Measurements from ENCODE around the gene APLP1. TPM values are rescaled to one million over a fixed set of nuclear protein-coding genes. Genes with fewer than 3 reads are reported as not detected.
"Not testable (repeated sequence)": the region's sequence is repeated elsewhere in the genome, so short reads cannot be mapped to it uniquely, and the experiment has no call there.

APLP1 gene
- total RNA-seq, 1 experiment from 2014 or later = 13.5 TPM

GRCh38 chr19:35896643-35897040 lies 28.3 kb downstream of the APLP1 start:
- no peak for DNase-seq (ENCODE audit: low read depth, low spot score)
- in situ Hi-C loops (cut with HindIII; ENCODE audit: low pct_unique_long_range_greater_than_20kb, low sequenced_read_pairs) = no loop called here

- in situ Hi-C loops (cut with HindIII; ENCODE audit: low pct_unique_long_range_greater_than_20kb, low sequenced_read_pairs) = no loop called here
- no peak for DNase-seq (ENCODE audit: low read depth, low spot score)
These were observed 29.5 kb downstream of the APLP1 start for GRCh38 chr19:35897706-35898451.

GRCh38 chr19:35898499-35898809 lies 30.1 kb downstream of the APLP1 start:
- in situ Hi-C loops (cut with HindIII; ENCODE audit: low pct_unique_long_range_greater_than_20kb, low sequenced_read_pairs) = no loop called here
- no peak for DNase-seq (ENCODE audit: low read depth, low spot score)

DNA sequence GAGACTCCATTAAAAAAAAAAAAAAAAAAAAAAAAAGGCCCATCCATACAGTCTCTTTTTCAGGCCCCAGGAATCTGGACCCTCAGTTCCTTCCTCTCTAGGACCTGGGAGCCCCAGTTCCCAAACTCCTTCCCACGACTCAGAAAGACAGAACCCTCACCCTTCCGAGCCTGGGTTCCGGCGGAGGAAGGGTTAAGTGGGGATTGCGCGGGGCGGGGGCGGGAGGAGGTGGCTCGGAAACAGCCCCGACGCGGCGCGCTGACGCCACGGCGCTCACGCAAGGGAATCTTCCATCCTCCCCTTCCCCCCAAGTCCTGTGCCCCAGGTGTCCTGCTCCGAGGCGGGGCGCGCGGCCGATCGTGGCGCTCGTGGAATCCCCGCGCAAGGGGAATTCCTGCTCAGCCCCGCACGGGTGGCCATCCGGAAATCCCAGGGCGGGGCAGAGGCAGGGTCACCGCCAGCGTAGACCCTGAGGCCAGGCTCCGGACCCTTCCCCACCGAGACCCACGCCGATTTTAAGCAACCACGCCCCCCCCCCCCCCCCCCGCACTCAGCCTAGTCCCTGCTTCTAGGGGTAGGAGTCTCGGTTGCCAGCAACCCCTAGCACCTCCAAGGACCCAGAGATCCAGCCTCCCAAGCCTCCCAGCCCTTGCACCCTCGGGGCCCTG lies 31.3 kb downstream of the APLP1 start:
- in situ Hi-C loops (cut with HindIII; ENCODE audit: low pct_unique_long_range_greater_than_20kb, low sequenced_read_pairs) = no loop called here
- DNase-seq (ENCODE audit: low read depth, low spot score) = peak; percentile 76

DNA sequence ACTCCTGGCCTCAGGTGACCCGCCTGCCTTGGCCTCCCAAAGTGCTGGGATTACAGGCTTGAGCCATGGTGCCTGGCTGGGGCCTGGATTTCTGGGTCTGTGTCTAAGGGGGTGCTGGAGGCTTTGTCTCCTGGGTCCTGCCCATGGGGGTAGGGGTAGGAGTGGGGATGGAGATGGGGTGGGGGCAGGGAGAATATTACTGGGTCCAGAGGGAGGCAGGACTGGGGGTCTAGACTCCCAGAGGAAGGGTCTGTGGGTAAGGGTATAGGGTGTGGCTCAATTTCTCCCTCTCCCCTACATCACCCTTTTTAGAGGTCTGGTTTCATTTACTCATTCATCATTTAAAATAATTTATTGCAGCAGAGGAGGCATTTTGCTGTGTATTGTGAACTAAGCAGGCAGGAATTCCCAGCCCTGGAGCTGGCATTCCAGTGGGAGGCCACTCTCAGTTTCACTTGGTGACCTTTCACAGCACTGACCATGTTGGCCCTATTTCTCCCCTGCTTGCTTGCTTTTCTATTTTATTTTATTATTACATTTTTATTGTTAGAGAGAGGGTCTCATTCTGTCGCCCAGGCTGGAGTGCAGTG lies 32.8 kb downstream of the APLP1 start:
- in situ Hi-C loops (cut with HindIII; ENCODE audit: low pct_unique_long_range_greater_than_20kb, low sequenced_read_pairs) = no loop called here
- no peak for DNase-seq (ENCODE audit: low read depth, low spot score)

DNA sequence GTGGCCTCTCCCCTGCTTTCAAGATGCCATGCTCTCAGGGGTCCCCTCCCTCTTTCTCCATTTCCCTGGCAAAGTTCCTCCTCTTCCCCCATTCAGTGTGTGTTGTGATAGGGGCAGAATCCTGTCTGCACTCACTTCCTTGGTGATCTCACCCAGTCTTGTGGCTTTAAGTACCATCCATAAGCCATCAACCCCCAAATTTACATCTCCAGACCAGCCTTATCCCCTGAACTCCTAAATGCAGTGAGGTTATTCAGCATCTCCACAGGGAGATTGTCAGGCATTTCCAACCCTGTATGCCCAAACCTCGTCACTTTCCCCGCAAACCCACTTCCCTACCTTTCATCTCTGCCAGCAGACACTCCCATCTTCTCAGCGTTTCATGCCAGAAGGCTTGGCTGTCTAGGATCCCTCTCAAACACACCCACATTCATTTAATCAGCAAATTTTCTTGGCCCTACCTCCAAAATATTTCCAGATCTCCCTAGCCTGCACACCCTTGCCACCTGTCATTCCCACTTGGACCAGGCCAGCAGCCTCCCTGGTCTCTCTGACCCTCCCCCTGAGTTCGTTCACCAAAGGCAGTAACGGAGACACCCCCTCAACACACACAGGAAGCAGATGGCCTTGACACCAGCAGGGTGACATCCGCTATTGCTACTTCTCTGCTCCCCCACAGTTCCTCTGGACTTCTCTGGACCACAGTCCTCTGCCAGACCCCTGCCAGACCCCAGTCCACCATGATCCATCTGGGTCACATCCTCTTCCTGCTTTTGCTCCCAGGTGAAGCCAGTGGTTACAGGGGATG lies 33.7 kb downstream of the APLP1 start, which contains the start of gene HCST:
Gene HCST, plus strand, starts transcription at position 676 of the 808 bp plus-strand sequence. Its CDS starts 65 bp downstream, at position 741.
- in situ Hi-C loops (cut with HindIII; ENCODE audit: low pct_unique_long_range_greater_than_20kb, low sequenced_read_pairs) = no loop called here
- DNase-seq (ENCODE audit: low read depth, low spot score) = no peak

DNA sequence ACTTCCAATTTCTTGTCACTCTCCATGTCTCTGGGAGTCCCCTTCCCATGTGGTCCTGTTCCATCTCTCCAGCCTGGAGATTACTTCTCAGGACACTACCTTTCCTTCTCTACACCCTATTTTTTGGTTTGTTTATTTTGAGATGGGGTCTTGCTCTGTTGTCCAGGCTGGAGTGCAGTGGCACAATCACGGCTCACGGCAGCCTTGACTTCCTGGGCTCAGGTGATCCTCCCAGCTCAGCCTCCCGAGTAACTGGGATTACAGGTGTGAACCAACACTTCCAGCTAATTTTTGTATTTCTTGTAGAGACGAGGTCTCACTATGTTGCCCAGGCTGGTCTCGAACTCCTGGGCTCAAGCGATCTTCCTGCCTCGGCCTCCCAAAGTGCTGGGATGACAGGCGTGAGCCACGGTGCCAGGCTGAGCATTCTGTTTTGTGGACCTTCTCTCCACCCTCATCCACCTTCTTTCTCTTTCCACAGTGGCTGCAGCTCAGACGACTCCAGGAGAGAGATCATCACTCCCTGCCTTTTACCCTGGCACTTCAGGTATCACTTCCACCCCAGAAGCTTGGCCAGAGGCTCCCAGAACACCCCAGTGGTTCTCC lies 34.6 kb downstream of the APLP1 start:
- no peak for DNase-seq (ENCODE audit: low read depth, low spot score)
- in situ Hi-C loops (cut with HindIII; ENCODE audit: low pct_unique_long_range_greater_than_20kb, low sequenced_read_pairs) = no loop called here

DNA sequence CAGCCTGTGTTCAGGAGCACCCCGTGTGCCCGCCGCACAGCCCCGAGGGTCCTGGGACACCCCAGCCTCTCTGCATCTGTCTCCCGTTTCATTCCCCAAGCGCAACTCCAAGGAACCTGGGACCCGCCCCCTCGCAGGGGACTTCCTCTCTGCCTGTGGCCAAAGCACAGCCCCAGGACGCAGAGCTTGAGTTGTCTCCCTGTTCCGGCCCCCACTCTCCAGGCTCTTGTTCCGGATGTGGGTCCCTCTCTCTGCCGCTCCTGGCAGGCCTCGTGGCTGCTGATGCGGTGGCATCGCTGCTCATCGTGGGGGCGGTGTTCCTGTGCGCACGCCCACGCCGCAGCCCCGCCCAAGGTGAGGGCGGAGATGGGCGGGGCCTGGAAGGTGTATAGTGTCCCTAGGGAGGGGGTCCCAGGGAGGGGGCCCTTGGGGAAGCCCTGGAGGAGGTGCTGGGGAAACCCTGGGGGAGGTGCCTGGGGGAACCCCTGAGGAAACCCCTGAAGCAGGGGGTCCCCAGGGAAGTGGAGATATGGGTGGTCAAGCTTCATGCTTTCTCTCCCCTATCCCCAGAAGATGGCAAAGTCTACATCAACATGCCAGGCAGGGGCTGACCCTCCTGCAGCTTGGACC lies 35.3 kb downstream of the APLP1 start:
- in situ Hi-C loops (cut with HindIII; ENCODE audit: low pct_unique_long_range_greater_than_20kb, low sequenced_read_pairs) = no loop called here
- peak; percentile 65 for DNase-seq (ENCODE audit: low read depth, low spot score)

DNA sequence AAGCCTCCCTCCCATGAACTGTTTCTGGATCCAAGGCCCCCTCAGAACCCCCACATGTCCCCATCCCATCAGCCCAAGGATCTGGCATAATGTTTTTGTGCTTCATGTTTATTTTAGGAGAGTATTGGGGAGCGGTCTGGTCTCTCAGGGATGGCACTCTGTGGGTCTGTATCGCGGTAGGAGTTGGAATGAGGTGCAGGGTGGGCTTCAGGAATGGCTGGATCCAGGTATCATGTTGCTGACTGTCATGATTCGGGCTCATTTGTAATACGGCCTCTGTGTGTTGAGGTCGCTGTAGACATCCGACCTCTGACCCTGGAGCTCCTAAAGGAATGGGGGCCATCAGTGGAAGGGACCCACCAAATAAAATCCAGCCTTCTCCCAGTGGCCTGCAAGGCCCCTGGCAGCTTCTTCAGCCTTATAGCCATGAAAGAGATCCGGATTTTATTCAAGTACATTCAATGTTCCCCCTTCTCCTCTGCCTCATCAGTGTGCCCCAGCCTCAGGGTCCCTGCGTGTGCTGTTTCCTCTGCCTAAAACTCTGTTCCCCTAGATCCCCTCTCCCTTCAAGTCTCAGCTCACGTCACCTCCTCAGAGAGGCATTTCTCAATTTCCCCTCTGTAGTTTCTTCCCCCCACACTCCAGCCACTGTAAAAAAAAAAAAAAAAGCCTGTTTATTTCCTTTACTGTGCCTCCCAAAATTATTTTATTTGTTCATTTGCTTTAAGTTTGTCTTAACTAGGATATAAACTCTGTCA lies 36.1 kb downstream of the APLP1 start:
- in situ Hi-C loops (cut with HindIII; ENCODE audit: low pct_unique_long_range_greater_than_20kb, low sequenced_read_pairs) = no loop called here
- DNase-seq (ENCODE audit: low read depth, low spot score) = no peak

DNA sequence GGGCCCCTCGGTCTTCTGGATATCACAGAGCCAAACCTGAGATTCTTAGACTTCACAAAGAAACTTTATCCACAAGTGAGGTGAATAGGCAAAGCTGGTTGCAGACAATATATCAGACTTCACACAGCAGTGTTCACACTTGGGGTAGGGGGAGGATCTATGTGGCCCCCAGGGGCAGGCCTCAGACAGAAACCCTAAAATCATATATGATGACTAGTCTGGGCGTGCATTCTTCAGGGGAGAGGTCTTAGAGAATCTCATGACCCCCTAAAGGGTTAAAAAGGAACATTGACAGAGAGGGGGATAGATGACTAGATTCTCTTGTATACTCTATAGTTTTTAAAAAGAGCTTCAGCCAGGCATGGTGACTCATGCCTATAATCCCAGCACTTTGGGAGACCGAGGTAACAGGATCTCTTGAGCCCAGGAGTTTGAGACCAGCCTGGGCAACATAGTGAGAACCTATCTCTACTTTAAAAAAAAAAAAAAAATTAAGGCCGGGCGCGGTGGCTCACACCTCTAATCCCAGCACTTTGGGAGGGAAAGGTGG lies 36.9 kb downstream of the APLP1 start:
- DNase-seq (ENCODE audit: low read depth, low spot score) = no peak
- in situ Hi-C loops (cut with HindIII; ENCODE audit: low pct_unique_long_range_greater_than_20kb, low sequenced_read_pairs) = no loop called here

DNA sequence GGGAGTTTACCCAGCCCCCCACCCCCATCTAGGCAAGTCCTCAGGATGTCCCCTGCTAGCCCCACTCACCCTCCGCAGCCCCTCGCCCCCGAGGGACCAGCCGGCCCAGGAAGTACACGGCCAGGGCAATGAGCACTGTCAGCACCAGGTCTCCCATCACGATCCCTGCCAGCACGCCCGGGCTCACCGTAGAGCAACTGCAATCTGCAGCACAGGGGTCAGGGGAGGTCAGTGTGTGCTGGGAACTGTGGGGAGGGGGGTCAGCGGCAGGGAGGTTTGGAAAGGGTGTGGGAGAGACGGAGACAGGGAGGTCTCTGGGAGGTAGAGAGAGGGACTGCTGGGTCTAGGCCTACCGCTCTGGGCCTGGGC lies 39.0 kb downstream of the APLP1 start:
- no peak for DNase-seq (ENCODE audit: low read depth, low spot score)
- in situ Hi-C loops (cut with HindIII; ENCODE audit: low pct_unique_long_range_greater_than_20kb, low sequenced_read_pairs) = no loop called here

DNA sequence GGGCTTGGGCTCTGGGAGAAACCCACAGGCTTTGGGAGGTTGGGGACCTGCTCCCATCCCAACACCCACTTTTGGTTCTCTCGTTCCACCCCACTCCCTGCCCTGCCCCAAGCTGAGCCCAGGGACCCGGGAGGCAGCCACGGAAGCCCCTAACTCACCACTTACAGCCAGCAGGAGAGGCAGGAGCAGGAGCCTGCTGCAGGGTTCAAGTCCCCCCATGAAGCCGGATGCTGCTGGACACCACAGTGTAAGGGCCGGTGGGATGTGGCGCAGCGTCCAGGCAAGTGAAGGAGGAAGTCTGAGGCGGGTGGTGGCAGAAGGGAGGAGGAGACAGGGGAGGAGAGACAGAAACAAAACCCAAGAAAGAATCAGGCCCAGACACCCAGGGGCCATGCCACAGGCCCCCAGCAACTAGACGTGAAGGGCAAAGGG lies 39.7 kb downstream of the APLP1 start, which contains the start of gene TYROBP:
Gene TYROBP, minus strand, starts transcription at position 286 of the 432 bp plus-strand sequence. Its CDS starts 67 bp downstream, at position 219.
- in situ Hi-C loops (cut with HindIII; ENCODE audit: low pct_unique_long_range_greater_than_20kb, low sequenced_read_pairs) = no loop called here
- no peak for DNase-seq (ENCODE audit: low read depth, low spot score)

DNA sequence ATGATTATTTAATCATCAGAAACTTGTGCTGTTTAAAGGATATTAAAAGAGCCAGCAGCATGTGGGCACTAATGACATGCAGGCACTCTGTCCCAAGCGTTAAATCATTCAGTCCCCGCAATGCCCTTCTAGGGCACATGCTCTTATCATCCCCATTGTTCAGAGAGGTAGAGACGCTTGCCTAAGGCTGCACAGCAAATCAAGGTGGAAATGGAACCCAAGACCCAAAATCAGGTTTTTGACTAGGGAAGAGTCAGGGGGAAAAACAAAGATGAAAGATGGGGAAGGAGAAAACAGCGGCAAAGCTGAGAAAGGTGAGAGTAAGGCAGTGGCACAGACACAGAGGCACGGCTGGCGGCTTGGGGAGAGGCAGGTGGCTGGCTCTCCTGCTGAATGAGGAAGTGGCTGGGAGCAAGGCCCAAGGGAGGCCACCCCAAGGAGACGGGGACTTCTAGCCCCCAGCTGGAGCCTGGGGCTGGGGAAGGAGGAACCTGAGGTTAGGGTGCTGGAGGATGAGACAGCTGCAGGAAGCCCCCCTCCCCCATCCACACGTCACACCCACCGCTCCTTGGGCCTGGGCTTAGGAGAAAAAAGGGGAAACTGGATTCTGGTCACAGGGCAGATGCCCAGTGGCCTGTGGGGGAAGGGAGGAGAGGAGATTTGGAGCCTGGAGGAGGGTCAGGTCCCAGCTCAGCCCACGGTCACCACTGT lies 40.8 kb downstream of the APLP1 start:
- in situ Hi-C loops (cut with HindIII; ENCODE audit: low pct_unique_long_range_greater_than_20kb, low sequenced_read_pairs) = no loop called here
- no peak for DNase-seq (ENCODE audit: low read depth, low spot score)

DNA sequence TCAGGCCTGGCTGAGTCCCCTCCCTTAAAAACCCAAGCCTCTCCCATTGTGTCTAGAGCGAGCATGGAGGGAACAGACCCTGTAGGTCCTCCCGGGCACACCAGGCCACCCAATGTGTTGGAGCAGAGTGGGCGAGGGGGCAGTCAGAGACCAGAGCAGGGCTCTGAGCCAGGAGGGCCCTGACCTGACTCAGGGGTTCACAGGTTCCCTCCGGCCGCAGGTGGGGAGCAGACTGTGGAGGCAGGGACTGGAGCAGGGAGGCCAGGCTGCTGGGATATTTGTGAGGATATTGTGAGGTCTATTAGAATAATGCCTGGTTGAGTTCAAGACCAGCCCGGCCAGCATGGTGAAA lies 41.3 kb downstream of the APLP1 start:
- no peak for DNase-seq (ENCODE audit: low read depth, low spot score)
- in situ Hi-C loops (cut with HindIII; ENCODE audit: low pct_unique_long_range_greater_than_20kb, low sequenced_read_pairs) = no loop called here

DNA sequence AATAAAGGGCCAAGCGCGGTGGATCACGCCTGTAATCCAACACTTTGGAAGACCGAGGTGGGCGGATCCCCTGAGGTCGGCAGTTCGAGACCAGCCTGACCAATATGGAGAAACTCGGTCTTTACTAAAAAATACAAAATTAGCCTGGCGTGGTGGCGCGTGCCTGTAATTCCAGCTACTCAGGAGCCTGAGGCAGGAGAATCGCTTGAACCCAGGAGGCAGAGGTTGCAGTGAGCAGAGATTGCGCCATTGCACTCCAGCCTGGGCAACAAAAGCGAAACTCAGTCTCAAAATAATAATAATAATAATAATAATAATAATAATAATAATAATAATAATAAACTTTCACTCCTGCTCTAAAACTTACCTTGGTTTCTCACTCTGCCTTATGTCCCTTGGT lies 42.0 kb downstream of the APLP1 start:
- DNase-seq (ENCODE audit: low read depth, low spot score); in situ Hi-C loops (cut with HindIII; ENCODE audit: low pct_unique_long_range_greater_than_20kb, low sequenced_read_pairs): not testable (repeated sequence)

GRCh38 chr19:35911173-35911572 lies 42.8 kb downstream of the APLP1 start:
- in situ Hi-C loops (cut with HindIII; ENCODE audit: low pct_unique_long_range_greater_than_20kb, low sequenced_read_pairs) = no loop called here
- DNase-seq (ENCODE audit: low read depth, low spot score) = no peak
